NCI-H345 (cell line): ENCODE data around the gene HPS1.

Source experiments
- DNase-seq: peaks from one replicate; lab custom pipeline; 2025; lab: John Stamatoyannopoulos, UW

HPS1 gene

DNA sequence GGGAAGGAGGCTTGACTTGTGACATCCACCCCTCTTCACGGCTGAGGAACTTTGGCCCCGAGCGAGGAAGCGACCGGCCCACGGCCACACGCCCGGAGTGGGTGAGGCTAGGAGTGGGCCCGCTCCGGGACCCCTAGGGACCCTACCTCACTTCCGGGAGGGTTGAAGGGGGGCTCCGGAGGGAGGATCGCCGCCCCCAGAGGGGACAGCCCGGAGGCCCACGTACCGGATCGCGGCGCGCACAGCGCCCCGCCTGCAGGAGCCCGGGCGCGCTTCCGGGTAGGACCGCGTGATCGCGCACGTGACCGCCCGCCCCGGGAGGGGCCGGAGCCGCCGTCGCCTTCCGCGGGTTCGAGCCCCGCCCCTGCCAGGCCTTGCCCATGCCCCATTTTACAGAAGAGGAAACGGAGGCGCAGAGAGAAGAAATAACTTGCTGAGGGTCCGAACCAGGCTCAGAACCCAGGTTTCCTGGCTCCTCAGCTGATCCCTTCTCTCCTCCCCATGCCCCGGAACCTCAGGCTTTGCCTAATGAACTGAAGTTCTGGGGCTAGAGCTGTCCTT, at the start of gene HPS1:
Gene HPS1, minus strand, starts transcription at position 275 of the 561 bp plus-strand sequence. CDS start 3,695 bp downstream, outside the sequence.
- DNase-seq = peak; percentile 24

DNA sequence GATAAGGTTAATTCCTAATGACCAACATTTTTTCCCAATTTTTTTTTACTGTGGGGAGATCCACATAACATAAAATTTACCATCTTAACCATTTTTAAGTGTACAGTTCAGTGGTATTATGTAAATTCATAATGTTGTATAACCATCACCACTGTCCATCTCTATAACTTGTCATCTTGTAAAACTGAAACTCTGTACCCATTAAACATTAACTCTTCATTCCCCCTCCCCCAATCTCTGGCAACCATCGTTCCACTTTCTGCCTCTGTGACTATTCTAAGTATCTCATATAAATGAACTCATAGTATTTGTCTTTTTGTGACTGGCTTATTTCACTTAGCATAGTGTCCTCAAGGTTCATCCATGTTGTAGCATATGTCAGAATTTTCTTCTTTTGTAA, 46.0 kb upstream of the HPS1 start:
- no peak for DNase-seq

DNA sequence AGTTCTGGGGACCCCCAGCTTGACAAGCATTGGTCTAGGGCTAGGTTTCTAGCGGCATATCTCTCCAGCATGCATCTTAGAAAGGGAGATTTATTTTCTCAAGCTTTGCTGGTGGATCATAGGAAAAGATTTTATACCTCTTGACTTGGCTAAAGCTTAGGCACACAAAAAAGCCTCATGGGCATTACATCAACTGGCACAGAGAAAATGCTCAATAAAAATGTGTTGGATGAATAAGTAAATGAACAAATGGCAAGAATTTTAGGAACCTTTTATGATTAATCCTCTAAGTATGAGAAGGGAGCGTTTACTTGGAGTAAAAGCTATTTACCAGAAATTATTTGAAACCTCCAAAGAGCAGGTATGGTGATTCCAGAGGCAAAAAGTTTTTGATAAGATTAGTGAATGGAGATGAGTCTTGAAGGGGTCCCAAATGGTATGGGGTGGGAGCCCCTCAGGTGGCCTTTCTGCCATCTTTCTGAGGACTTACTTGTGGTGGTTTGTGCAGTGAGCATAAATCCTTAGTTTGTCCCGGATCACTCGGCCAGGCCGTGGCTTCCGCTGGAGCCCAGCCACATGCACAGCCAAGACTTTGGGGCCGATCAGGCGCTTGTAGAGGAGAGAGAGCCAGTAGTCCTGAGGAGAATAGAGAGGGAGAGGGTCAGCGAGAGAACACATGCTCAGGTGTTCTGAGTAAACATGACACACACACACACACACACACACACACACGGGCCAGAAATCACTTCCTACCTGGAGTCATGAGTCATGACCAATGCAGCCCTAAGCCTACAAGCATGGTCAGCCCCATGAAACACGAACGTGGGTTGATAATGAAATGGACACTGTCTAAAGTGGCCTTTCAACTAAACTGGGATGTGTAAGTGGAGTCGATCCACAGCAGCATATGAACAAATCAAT, 43.1 kb upstream of the HPS1 start:
- no peak for DNase-seq

DNA sequence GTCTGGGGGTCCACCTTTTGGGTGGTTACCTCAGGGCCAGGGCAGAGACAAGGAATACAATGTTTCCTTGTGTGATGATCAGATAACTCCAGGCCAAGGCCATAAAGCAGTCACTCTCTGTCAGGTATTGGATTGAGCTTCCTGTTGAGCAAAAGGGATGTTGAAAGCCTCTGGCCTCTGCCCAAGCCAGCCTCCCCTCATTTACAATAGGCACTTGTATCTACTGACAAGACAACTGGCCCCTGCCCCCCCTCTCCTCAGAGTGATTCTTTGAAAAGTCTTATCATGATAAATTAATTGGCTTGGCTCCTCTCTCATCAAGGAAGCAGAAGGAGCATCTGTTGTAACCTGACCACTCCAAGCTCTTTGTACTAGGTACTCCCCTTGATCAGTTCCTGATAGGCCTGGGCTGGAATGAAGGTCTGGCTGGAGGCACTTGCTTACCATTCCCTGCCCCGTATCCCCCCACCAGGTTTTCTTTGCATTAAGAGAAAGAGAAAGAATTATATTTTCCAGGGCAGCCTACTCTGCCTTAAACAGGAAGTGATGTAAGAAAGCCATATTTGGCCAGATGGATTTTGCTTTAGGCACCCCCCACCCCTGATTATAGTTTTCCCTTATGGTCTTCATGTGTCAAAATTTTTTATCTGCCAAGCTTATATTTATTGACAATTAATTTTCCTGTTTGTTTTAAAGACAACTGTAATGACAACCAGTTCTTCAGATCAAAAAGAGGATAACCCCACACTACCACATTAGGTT, 42.1 kb upstream of the HPS1 start:
- no peak for DNase-seq

- no peak for DNase-seq
These were observed 40.9 kb upstream of the HPS1 start for GRCh38 chr10:98487649-98488048.

DNA sequence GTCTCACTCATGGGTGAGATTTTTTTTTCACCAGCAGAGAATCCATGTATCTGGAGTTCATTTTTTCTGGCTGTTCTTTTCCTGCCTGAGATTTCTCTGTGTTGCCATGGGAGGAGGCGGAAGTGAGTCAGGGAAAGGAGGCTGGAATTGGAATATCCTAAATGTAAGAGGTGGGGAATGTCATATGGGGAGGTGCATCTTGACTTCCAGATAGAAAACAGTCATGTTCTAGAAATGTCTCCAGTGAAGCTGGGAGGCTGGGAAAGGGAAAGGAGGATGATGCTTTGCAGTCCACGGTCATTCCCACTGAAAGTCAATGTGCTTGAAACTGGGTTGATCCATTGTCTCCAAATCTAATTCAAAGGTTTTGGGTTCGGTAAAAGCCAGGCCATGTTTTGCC, 39.7 kb upstream of the HPS1 start:
- no peak for DNase-seq

DNA sequence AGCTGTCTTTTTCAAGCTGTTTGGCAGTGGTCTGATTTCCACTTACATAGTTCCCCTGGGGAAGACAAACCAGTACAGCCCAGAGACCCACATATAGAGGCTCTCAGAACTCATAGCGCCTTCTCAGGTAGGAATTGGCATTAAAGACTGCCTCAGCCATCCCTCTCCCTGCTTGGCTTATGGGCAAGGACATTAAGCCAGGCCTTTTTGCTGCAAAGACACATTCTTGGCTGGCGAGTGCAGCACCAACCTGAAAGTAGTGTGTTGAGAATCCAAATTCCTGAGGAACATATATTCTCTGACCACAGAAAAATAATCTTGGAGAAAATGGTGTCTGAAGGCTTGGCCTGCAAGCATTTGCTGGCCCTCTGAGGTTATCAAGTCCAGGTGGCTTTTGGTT, 39.2 kb upstream of the HPS1 start:
- DNase-seq = no peak

DNA sequence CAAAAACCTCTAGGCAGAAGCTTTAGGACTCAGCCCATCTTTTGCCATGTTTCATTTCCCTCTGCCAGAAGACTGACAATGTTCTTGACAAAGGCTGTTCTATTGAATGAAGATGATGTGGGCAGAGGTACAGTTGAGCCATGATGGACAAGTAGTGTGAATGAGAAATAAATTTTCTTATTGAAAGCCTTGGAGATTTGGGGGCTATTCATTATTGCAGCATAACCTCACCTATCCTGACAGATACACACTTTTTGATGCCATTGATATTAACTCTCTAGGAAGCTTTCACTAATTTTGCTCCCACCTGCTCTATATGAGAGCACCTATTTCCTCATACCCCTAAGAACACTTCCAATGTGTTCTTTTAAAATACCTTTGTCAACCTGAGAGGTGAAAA, 36.9 kb upstream of the HPS1 start:
- no peak for DNase-seq

DNA sequence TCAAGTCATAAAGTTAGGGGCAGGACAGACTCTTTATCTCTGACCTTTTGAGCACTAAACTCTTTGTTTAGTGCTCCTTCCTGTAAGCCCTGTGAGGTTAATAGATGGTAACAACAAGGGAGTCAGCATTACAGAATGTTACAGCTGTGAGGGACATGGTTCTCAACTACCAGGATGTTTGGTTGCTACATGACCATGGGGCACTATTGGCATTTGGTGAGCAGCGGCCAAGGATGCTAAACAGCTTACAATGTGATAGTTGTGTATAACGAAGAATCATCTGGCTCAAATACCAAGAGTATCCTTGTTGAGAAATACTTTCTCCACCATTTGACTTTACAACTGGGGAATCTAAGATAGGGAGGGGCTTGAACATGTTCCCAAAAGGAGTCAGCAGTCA, 35.4 kb upstream of the HPS1 start:
- no peak for DNase-seq

DNA sequence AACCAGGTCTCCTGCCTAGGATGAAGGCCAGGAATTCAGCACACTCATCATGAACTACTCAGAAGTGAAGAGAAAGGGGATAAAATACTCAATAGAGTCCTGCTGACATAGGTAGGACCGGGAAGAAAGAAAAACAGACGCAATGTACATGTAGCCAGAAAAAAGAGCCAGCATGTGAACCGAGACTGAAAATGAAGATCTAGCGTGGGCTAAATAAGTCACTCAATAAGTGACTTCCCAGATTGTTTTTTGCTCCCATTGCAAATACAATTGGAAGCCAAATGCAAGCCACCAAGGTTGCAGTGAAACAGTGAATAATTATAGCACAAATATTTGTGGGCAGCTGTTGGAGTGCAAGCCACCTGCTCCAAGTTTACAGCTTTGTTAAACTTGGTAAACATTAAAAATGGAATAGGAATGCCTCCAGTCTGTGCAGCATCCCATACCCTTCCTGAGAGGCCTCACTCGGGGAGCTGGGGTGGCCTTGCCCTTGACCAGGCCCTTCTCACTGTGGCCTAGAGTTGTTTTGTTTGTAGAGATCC, 34.7 kb upstream of the HPS1 start:
- no peak for DNase-seq

- DNase-seq = no peak
These were observed 31.9 kb upstream of the HPS1 start for GRCh38 chr10:98478430-98479222.

DNA sequence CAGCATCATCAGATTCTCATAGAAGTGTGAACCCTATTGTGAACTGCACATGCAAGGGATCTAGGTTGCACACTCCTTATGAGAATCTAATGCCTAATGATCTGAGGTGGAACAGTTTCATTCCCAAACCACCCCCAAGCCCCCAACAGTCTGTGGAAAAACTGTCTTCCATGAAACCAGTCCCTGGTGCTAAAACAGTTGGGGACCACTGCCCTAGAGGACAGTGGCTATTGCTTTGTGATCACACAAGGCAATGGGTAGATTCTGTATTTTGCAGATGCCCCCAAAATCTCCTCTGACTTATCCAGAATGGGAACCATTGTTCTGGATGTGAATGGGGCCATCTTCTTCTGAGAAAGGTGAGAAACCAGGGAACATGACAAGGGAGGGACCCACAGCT, 31.1 kb upstream of the HPS1 start:
- no peak for DNase-seq

- no peak for DNase-seq
These were observed 27.9 kb upstream of the HPS1 start for GRCh38 chr10:98474628-98475027.

GRCh38 chr10:98472196-98472595, 25.5 kb upstream of the HPS1 start:
- DNase-seq = no peak

- no peak for DNase-seq
These were observed 24.1 kb upstream of the HPS1 start for GRCh38 chr10:98470850-98471249.

- DNase-seq = no peak
These were observed 22.5 kb upstream of the HPS1 start for GRCh38 chr10:98469001-98469931.

DNA sequence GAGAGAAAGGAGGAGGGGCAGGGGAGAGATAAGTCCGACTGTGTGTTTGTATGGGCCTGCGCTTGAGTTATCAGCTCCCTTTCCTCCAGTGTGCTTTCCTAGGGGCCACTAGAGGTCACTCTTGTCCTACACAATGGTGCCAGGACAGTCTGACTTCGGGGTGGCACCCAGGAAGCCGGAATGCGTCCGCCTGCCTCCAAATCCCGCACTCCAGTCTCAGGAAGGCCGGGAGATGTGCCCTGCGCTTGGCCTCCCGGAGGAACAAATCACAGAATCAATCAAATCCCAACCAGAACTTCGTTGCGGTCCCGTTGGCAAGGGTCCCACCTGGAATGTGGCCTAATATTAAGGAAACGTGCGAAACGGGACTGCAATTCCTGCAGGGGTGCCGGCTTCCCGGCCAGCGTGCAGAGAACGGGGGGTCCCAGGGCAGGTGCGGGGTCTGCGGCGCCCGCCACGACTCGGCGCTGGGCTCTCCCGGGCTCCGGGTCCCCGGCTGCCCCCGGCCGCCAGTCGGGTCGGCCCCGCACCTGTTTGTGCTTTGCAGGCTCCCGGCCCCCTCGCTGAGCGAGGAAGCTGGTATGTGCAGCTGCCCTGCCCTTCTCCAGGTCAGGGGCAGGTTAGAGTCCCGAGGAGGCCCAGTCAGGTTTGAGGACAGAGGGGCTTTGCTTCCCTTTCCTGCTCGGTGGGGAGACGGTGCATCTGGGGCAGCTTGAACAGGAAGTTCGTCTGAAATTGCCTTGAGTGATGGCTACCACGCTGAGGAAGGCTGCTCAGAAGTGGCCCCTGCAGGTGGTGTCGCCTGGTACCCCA, 21.0 kb upstream of the HPS1 start:
- peak; percentile 62 for DNase-seq

GRCh38 chr10:98466861-98467505, 20.2 kb upstream of the HPS1 start:
- no peak for DNase-seq

- DNase-seq = no peak
These were observed 19.1 kb upstream of the HPS1 start for GRCh38 chr10:98465866-98466265.
